Fibroblast of skin of abdomen (primary cell): Measurements from ENCODE around the gene CYTH1.
"Not testable (repeated sequence)": the region's sequence is repeated elsewhere in the genome, so short reads cannot be mapped to it uniquely, and the experiment has no call there.

Experiments
- DNase-seq: peaks from one replicate; pipeline ENCODE4 v3.0.0-alpha.2; 2013

The CYTH1 gene

GRCh38 chr17:78759203-78759968 is 22.7 kb downstream of the CYTH1 start:
- DNase-seq: peak; percentile 55

GRCh38 chr17:78753316-78754250 is 28.5 kb downstream of the CYTH1 start:
- DNase-seq: no peak

- DNase-seq: no peak
These were observed 30.5 kb downstream of the CYTH1 start for GRCh38 chr17:78751447-78752161.

GRCh38 chr17:78751000-78751399 is 31.1 kb downstream of the CYTH1 start:
- not testable (repeated sequence) for DNase-seq

GRCh38 chr17:78748730-78749317 is 33.2 kb downstream of the CYTH1 start:
- peak; percentile 31 for DNase-seq

GRCh38 chr17:78748048-78748729 is 33.9 kb downstream of the CYTH1 start:
- no peak for DNase-seq

- no peak for DNase-seq
These were observed 34.6 kb downstream of the CYTH1 start for GRCh38 chr17:78747488-78747887.

GRCh38 chr17:78746949-78747269 is 35.2 kb downstream of the CYTH1 start:
- DNase-seq: no peak

- DNase-seq: no peak
These were observed 35.7 kb downstream of the CYTH1 start for GRCh38 chr17:78746263-78746948.

- peak; percentile 39 for DNase-seq
These were observed 36.5 kb downstream of the CYTH1 start for GRCh38 chr17:78745407-78746088.

- no peak for DNase-seq
These were observed 39.2 kb downstream of the CYTH1 start for GRCh38 chr17:78742901-78743300.

GRCh38 chr17:78741644-78742284 is 40.3 kb downstream of the CYTH1 start:
- no peak for DNase-seq

GRCh38 chr17:78739331-78739931 is 42.6 kb downstream of the CYTH1 start:
- no peak for DNase-seq

GRCh38 chr17:78738698-78739097 is 43.4 kb downstream of the CYTH1 start:
- DNase-seq: no peak

GRCh38 chr17:78738278-78738677 is 43.8 kb downstream of the CYTH1 start:
- DNase-seq: no peak

GRCh38 chr17:78737332-78737731 is 44.7 kb downstream of the CYTH1 start:
- DNase-seq: peak; percentile 75

GRCh38 chr17:78736526-78737079 is 45.5 kb downstream of the CYTH1 start:
- DNase-seq: no peak

GRCh38 chr17:78735832-78736525 is 46.1 kb downstream of the CYTH1 start:
- DNase-seq: no peak
